ENCODE data around the gene IGSF5. TPM values are rescaled to one million over a fixed set of nuclear protein-coding genes. Genes with fewer than 3 reads are reported as not detected.

Gene IGSF5
- total RNA-seq, 2 donors from 2014 or later = 1.7 TPM; not detected in 1

DNA sequence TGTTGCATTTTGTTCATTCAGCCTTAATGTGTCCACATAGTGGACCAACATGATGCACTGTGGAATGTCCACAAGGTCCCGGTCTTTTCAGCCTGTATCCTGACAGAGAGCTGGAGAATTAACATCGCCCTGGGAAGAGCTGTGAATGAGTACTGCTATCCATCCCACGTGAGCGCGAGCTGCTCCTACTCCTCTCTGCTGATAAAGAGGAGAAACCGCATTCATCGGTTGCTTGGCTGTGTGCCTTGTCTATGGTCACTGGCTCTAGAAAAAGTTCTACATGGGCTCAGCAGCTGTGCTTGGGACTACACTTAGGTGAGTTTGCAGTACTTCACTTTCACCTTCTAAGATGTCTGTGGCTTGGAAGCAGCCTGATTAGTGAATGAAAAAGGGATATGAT is 31.1 kb upstream of the IGSF5 start:
- no peaks in the 10 kb centered on the region for H3K9me3 ChIP-seq
- intact Hi-C loops (cut with DNase I) = loop anchor here (2.0 kb wide), 1 partner anchor 195 kb away; no protein-coding TSS in a partner anchor
- no peaks in the 10 kb centered on the region for H3K27me3 ChIP-seq (replicated peaks; ENCODE audit: insufficient read depth)
- TF ChIP-seq POLR2A (IDR thresholded peaks at IDR 0.05) (no peak), POLR2AphosphoS5 (IDR thresholded peaks at IDR 0.05) (no peak)
- TF ChIP-seq, protein P1, sequence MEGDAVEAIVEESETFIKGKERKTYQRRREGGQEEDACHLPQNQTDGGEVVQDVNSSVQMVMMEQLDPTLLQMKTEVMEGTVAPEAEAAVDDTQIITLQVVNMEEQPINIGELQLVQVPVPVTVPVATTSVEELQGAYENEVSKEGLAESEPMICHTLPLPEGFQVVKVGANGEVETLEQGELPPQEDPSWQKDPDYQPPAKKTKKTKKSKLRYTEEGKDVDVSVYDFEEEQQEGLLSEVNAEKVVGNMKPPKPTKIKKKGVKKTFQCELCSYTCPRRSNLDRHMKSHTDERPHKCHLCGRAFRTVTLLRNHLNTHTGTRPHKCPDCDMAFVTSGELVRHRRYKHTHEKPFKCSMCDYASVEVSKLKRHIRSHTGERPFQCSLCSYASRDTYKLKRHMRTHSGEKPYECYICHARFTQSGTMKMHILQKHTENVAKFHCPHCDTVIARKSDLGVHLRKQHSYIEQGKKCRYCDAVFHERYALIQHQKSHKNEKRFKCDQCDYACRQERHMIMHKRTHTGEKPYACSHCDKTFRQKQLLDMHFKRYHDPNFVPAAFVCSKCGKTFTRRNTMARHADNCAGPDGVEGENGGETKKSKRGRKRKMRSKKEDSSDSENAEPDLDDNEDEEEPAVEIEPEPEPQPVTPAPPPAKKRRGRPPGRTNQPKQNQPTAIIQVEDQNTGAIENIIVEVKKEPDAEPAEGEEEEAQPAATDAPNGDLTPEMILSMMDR (IDR thresholded peaks at IDR 0.05) = no peak
- no peak for DNase-seq (ENCODE audit: low spot score)
- no peaks in the 10 kb centered on the region for H3K36me3 ChIP-seq
- H3K4me3 ChIP-seq = no peak overlapping the region
- WGBS = 93% methylated on average over 7 of the region's 7 CpGs
- no peak overlapping the region for H3K27ac ChIP-seq
- no peaks in the 10 kb centered on the region for H3K4me1 ChIP-seq (replicated peaks)

DNA sequence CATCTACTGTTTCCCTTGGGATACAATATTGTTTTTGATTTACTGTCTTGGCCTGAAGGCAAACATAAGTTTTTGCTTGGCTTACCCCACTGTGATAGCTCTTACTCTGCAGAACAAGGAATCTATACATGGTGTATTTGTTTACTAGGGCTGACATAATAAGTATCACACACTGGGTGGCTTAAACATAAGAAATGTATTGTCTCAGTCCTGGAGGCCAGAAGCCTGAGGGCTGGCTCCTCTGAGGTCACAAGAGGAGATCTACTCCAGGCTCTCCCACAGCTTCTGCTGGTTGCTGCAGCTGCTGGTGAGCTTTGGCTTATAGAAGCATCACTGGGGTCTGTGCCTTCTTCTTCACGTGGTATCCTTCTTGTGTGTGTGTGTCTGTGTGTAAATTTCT is 30.7 kb upstream of the IGSF5 start:
- TF ChIP-seq POLR2AphosphoS5 (IDR thresholded peaks at IDR 0.05) (no peak), POLR2A (IDR thresholded peaks at IDR 0.05) (no peak)
- TF ChIP-seq, protein P1 (IDR thresholded peaks at IDR 0.05) = no peak
- Histone ChIP-seq H3K36me3 (no peaks in the 10 kb centered on the region), H3K9me3 (no peaks in the 10 kb centered on the region), H3K4me1 (replicated peaks) (no peaks in the 10 kb centered on the region), H3K27ac (no peak overlapping the region), H3K4me3 (no peak overlapping the region), H3K27me3 (replicated peaks; ENCODE audit: insufficient read depth) (no peaks in the 10 kb centered on the region)
- no peak for DNase-seq (ENCODE audit: low spot score)
- intact Hi-C loops (cut with DNase I) = loop anchor here (2.0 kb wide), 1 partner anchor 196 kb away; no protein-coding TSS in a partner anchor
- WGBS = 96% methylated on average over 1 of the region's 1 CpG

DNA sequence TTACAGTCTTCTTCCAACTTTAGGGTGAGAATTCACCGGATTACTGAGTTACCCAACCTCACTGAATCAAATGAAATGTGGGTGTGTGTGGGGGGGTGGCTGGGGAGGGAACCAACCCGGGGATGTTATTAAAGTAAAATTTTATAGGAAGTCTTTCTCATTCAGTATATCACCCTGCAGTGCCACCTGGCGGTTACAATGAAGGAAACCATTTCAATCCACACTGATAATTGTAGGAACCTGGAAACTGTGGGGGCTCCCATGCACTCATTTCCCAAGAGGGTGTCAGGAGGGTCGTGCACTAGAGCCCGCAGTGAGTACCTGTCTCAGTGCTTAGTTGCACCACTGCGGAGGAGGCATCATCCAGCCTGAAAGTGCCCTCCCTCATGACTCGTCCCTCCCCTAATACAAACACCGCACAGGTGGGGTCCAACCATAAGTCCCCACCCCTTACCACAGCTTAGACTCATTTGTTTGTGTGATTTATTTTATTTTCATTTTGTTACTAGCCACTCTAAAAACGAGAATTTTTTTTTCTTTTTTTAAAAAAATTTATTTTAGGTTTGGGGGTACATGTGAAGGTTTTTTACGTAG is 29.1 kb upstream of the IGSF5 start:
- WGBS = 33% methylated on average over 10 of the region's 10 CpGs
- Histone ChIP-seq H3K9me3 (no peaks in the 10 kb centered on the region), H3K4me3 (no peak overlapping the region), H3K27ac (no peak overlapping the region), H3K27me3 (replicated peaks; ENCODE audit: insufficient read depth) (no peaks in the 10 kb centered on the region), H3K36me3 (no peaks in the 10 kb centered on the region), H3K4me1 (replicated peaks) (no peaks in the 10 kb centered on the region)
- TF ChIP-seq POLR2A (IDR thresholded peaks at IDR 0.05) = no peak
- TF ChIP-seq, protein P1 (IDR thresholded peaks at IDR 0.05) = peak; percentile 39 to 80 (median 56)
- intact Hi-C loops (cut with DNase I) = loop anchor here (2.0 kb wide), 1 partner anchor 197 kb away; no protein-coding TSS in a partner anchor
- DNase-seq (ENCODE audit: low spot score) = peak; percentile 45

DNA sequence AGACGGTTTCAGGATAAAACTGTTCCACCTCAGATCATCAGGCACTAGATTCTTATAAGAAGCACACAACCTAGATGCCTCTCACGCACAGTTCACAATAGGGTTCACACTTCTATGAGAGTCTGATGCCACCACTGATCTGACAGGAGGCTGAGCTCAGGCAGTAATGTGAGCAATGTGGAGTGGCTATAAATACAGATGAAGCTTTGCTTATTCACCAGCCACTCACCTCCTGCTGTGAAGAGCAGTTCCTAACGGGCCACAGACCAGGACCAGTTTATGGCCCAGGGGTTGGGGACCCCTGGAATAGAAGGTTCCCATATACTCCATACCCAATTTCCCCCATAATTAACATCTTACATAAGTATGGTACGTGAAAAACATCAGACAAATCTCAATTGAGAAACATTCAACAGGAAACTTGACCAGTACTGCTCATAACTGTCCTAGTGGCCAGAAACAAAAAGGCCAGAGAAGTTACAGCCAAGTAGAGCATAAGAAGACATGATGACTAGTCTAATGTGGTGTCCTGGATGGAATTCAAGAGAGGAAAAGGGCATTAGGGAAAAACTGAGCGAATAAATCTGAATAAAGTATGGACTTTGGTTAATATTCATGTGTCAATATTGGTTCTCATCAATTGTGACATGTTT is 24.7 kb upstream of the IGSF5 start:
- TF ChIP-seq POLR2A (IDR thresholded peaks at IDR 0.05) = no peak
- no peak for TF ChIP-seq POLR2AphosphoS5 (IDR thresholded peaks at IDR 0.05)
- TF ChIP-seq, protein P1 (IDR thresholded peaks at IDR 0.05) = no peak
- Histone ChIP-seq H3K4me1 (replicated peaks) (no peaks in the 10 kb centered on the region), H3K9me3 (no peaks in the 10 kb centered on the region), H3K36me3 (no peaks in the 10 kb centered on the region), H3K27ac (no peak overlapping the region), H3K27me3 (replicated peaks; ENCODE audit: insufficient read depth) (no peaks in the 10 kb centered on the region), H3K4me3 (no peak overlapping the region)
- WGBS = 90% methylated on average over 5 of the region's 5 CpGs
- intact Hi-C loops (cut with DNase I) = no loop called here
- DNase-seq (ENCODE audit: low spot score) = no peak

DNA sequence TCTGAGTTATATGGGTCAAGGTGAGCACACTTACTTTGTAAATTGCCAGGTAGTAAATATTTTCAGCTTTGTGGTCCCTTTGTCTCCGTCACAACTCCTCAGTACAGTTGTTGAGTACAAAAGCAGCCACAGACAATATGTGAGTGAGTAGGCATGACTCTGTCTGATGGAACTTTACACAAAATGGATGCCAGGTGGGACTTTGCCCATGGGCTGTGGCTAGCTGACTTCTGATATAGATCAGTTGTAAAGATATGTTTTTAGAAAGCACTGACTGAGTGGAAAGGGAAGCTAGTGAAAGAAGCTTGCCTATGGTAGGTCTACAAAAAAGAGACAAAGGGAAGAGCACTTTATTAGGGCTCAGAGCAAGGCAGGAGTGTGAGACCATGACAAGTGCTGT is 23.1 kb upstream of the IGSF5 start:
- TF ChIP-seq POLR2AphosphoS5 (IDR thresholded peaks at IDR 0.05) = no peak
- TF ChIP-seq POLR2A (IDR thresholded peaks at IDR 0.05) = no peak
- TF ChIP-seq, protein P1 (IDR thresholded peaks at IDR 0.05) = no peak
- intact Hi-C loops (cut with DNase I) = no loop called here
- Histone ChIP-seq H3K9me3 (no peaks in the 10 kb centered on the region), H3K4me3 (no peak overlapping the region), H3K27me3 (replicated peaks; ENCODE audit: insufficient read depth) (no peaks in the 10 kb centered on the region), H3K36me3 (no peaks in the 10 kb centered on the region), H3K27ac (no peak overlapping the region), H3K4me1 (replicated peaks) (no peaks in the 10 kb centered on the region)
- DNase-seq (ENCODE audit: low spot score) = no peak
- WGBS = 60% methylated on average over 1 of the region's 1 CpG
